Measurements from ENCODE around the gene LYRM4. TPM values are rescaled to one million over a fixed set of nuclear protein-coding genes. Genes with fewer than 3 reads are reported as not detected.

Gene LYRM4
- total RNA-seq, 1 donor from 2014 or later, result 19.2 TPM

DNA sequence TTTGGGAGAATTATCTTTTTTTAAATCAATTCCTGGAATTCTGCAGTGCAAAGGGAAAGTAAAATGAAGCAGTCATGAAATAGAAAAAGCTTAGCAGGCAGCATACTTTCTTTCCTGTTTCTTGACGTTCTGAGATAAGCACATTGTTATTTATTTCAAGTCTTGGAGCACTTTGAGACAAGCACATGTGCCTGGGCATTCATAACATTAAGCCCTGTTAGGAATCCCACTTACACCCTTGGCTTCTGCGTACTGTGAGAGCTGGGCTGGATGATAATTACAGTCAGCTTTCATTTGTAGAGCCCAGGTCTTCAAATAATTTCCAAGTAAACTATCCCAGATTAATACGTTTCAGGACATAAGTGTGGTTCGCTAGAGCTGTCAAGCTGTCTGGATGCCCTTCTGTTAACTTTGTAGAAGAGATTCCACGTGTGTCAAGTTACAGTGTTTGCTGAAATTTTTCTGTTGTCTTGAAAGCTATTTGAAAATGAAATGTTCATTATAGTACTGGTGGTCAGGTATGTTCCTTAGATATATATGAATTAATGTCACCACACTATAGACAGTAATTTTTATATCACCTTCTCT lies 9.4 kb upstream of the LYRM4 start:
- Histone ChIP-seq H3K36me3 (no peaks in the 10 kb centered on the region), H3K27ac (no peak overlapping the region), H3K4me1 (no peaks in the 10 kb centered on the region), H3K27me3 (no peaks in the 10 kb centered on the region), H3K4me3 (no peak overlapping the region), H3K9me3 (no peaks in the 10 kb centered on the region)
- no peak for DNase-seq (ENCODE audit: extremely low spot score in 2 of 2)
- no peak for TF ChIP-seq POLR2AphosphoS5 (IDR thresholded peaks at IDR 0.05; ENCODE audit: insufficient read depth in 1 of 2, low read depth in 1 of 2)
- no peak for TF ChIP-seq CTCF (IDR thresholded peaks at IDR 0.05)
- TF ChIP-seq POLR2A (IDR thresholded peaks at IDR 0.05), result no peak
- intact Hi-C loops (cut with DNase I), result no loop called here

GRCh38 chr6:5266423-5266822 lies 5.7 kb upstream of the LYRM4 start:
- no peaks in the 10 kb centered on the region for H3K36me3 ChIP-seq
- H3K9me3 ChIP-seq, result no peaks in the 10 kb centered on the region
- H3K4me1 ChIP-seq, result peaks cover 11% of the 10 kb centered on the region
- intact Hi-C loops (cut with DNase I), result no loop called here
- no peak overlapping the region for H3K27ac ChIP-seq
- H3K4me3 ChIP-seq, result no peak overlapping the region
- no peak for TF ChIP-seq CTCF (IDR thresholded peaks at IDR 0.05)
- TF ChIP-seq POLR2A (IDR thresholded peaks at IDR 0.05), result no peak
- no peak for TF ChIP-seq POLR2AphosphoS5 (IDR thresholded peaks at IDR 0.05; ENCODE audit: insufficient read depth in 1 of 2, low read depth in 1 of 2)
- no peak for DNase-seq (ENCODE audit: extremely low spot score in 2 of 2)
- H3K27me3 ChIP-seq, result no peaks in the 10 kb centered on the region

DNA sequence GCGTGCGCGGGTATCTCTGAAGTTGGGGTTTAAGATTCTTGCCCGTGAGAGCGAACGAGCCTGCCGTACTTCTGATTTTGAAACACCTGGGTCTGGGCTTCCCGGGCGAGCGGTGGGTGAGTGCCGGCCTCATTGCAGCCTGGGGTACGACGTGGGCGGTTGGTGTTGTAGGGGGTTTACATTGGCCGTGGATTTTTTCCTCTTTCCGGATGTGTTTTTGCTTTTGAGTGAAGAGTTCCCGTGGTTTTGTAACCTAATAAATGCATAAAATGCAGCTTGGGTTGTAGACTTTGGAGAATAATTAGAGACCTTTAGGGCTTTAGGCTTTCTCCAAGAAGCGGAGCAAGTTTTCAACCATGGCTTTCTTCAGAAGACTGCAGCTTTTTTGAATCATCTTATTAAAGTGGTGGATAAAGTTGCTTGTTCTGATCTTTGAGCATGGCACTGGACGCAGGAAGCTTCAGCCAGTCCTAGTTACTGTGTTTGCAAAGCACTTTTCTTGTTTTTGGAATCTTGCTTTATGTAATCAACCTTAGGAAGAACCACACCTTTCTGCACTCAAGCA lies 877 bp upstream of the LYRM4 start:
- Histone ChIP-seq H3K27me3 (no peaks in the 10 kb centered on the region), H3K9me3 (no peaks in the 10 kb centered on the region), H3K4me1 (peaks cover 20% of the 10 kb centered on the region), H3K4me3 (peak overlapping the region; percentile 85 to 94), H3K36me3 (no peaks in the 10 kb centered on the region), H3K27ac (peak overlapping the region; percentile 93)
- intact Hi-C loops (cut with DNase I), result no loop called here
- TF ChIP-seq CTCF (IDR thresholded peaks at IDR 0.05) (no peak), POLR2AphosphoS5 (IDR thresholded peaks at IDR 0.05; ENCODE audit: insufficient read depth in 1 of 2, low read depth in 1 of 2) (no peak), POLR2A (IDR thresholded peaks at IDR 0.05) (no peak)
- DNase-seq (ENCODE audit: extremely low spot score in 2 of 2), result no peak

DNA sequence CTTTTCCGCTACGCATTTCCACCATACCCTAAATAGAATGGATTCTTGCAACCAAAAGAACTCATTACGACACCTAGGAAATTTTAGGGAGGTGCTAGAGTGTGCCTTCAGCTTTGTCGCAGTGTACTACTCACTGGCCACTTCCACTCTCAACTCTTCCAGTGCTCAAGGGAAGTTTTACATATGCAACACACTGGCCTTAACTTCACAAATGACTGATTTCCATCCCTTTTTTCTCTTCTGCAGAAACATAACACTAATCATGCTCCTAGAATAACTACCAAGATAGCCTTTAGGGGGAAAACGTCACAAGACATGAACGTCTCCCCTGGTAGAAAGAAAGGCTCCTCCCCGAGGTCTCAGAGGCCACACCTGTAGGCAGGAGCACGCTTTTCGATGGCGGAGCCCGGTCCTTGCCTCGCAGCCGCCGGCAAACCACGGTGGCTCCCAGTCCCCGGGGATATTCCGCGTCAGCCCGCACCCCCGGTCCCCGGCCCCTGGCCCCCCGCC lies 584 bp downstream of the LYRM4 start:
- peak overlapping the region; percentile 93 for H3K27ac ChIP-seq
- peaks cover 20% of the 10 kb centered on the region for H3K4me1 ChIP-seq
- no peaks in the 10 kb centered on the region for H3K9me3 ChIP-seq
- no peaks in the 10 kb centered on the region for H3K36me3 ChIP-seq
- H3K27me3 ChIP-seq, result no peaks in the 10 kb centered on the region
- H3K4me3 ChIP-seq, result peak overlapping the region; percentile 85 to 94
- intact Hi-C loops (cut with DNase I), result no loop called here
- TF ChIP-seq POLR2A (IDR thresholded peaks at IDR 0.05) (no peak), POLR2AphosphoS5 (IDR thresholded peaks at IDR 0.05; ENCODE audit: insufficient read depth in 1 of 2, low read depth in 1 of 2) (no peak), CTCF (IDR thresholded peaks at IDR 0.05) (peak in 1 of 3 experiments; percentile 4)
- no peak for DNase-seq (ENCODE audit: extremely low spot score in 2 of 2)

DNA sequence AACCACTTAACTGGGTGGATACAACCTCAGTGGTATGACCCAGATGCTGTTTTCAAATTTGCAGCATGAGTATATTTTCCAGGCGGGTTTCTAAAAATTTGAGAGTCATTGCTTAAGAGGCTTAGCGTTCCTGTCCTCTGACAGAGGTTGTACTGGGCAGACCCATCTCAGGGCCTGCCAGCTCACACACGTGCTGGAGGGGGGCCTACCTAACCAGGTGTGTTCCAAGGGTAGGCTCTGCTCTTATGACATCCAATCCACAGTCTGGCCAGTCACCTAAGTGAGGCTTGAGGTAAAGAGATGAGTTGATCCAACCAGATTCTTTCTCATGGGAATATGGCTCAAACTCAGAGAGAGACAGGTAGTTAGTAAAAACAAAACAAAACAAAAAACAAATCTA lies 1.3 kb downstream of the LYRM4 start:
- Histone ChIP-seq H3K9me3 (no peaks in the 10 kb centered on the region), H3K4me3 (peak overlapping the region in 1 of 2 donors; percentile 94), H3K4me1 (peaks cover 20% of the 10 kb centered on the region), H3K36me3 (no peaks in the 10 kb centered on the region), H3K27me3 (no peaks in the 10 kb centered on the region), H3K27ac (peak overlapping the region; percentile 93)
- intact Hi-C loops (cut with DNase I), result no loop called here
- TF ChIP-seq CTCF (IDR thresholded peaks at IDR 0.05), result no peak
- no peak for TF ChIP-seq POLR2AphosphoS5 (IDR thresholded peaks at IDR 0.05; ENCODE audit: insufficient read depth in 1 of 2, low read depth in 1 of 2)
- no peak for TF ChIP-seq POLR2A (IDR thresholded peaks at IDR 0.05)
- DNase-seq (ENCODE audit: extremely low spot score in 2 of 2), result no peak
